ENCODE measurements around the gene FERD3L.

- TF ChIP-seq CTCF (IDR thresholded peaks at IDR 0.05) (no peak), POLR2A (IDR thresholded peaks at IDR 0.05) (no peak)
Measured at GRCh38 chr7:19097165-19098055, 47.8 kb downstream of the FERD3L start.
